ENCODE measurements around the gene COL23A1.

The COL23A1 gene

DNA sequence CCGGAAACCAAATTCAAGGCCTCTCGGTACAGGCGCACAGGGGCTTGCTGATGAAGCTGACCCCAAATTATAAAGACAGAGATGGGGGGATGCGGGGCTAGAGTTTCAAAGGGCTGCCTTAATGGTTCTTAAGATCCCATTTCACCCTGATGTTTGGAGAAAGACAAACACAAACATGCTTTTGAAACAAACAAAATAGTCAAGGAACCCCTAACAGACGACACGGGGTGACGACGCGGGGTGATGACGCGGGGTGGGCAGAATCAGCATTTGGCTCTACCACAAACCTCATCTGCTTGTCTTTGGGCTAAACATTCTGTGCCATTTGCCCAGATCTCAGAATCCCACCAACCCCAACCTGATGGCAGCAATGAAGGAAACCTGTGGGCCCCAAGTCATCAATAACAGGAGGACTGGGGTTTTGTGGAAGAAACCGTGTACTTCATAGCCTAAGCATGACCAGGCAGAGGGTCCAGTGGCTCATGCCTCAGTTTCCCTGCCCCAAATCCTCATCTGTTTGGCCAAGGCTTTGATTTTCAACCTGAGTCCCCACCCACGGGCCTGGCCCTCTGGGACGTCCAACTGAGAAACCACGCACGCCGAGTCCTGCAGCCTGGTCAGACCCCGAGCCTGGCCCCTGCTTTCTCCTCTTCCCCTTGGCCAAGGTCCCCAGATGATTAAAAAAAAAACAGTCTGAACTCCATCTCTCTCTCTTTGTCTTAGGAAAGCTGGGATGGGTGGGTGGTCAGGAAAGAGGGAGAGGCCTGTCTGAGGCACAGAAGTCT lies 148.5 kb downstream of the COL23A1 start:
- in situ Hi-C loops (cut with MboI; ENCODE audit: low sequenced_read_pairs) = no loop called here

DNA sequence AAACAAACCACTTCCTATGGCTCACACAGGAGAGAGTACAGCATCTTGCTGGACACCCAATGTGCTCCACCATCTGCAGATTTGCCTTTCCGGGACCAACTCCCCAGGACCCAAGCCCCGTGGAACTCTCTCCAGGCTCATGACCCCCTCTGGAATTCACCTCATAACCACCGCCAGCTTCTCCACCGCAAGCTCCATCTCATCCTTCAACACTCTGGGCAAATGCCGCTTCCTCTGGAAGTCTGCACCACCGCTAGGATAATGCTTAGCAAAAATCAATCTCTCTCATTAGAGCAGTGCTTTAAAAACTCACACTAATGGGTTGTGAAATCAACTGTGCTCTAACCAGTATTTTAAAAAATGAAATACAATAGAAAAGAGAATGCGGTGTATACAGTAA lies 150.0 kb downstream of the COL23A1 start:
- in situ Hi-C loops (cut with MboI; ENCODE audit: low sequenced_read_pairs) = no loop called here

DNA sequence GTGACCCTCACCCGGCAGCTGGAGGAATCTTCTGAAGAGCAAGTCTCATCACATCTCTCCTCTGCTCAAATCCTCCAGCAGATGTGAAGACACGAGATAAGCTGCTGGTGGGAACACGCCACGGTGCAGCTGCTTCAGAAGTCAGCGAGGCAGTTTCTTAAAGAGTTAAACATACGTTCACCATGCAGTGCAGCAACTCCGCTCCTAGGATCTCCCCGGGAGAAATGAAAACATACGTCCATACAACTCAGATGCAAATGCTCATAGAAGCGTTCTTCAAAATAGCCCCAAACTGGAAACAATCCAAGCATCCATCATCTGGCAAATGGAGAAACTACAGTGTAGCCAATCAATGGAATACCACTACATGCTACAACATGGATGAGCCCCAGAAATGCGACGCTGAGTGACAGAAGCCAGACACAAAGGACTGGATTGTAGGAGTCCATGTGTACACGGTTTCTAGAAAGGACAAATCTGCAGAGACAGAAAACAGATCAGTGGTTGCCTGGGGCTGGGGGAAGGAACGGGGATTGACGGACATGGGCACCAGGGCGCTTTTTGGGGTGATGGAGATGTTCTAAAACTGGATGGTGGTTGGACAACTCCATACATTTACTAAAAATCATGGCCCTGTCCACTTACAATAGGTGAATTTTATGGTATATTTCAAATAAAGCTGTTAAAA lies 150.6 kb downstream of the COL23A1 start:
- in situ Hi-C loops (cut with MboI; ENCODE audit: low sequenced_read_pairs) = no loop called here

DNA sequence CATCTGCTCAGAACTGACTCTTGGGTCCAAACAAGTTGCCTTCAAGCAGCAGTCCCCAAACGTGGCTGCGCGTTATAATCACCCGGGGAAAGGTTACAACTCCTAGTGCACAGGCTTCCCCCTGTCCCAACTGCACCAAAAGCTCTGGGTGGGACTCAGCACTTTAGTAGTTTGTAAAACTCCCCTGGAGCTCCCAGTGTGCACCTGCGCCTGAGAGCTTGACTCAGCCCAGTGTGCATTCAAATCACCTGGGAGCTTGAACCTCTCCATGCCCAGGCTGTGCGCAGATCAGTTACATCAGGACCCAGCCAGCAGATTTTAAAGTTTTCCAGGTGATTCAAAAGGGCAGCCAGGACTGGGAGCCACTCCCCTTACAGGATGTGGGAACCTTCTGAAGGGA lies 151.4 kb downstream of the COL23A1 start:
- in situ Hi-C loops (cut with MboI; ENCODE audit: low sequenced_read_pairs) = no loop called here

DNA sequence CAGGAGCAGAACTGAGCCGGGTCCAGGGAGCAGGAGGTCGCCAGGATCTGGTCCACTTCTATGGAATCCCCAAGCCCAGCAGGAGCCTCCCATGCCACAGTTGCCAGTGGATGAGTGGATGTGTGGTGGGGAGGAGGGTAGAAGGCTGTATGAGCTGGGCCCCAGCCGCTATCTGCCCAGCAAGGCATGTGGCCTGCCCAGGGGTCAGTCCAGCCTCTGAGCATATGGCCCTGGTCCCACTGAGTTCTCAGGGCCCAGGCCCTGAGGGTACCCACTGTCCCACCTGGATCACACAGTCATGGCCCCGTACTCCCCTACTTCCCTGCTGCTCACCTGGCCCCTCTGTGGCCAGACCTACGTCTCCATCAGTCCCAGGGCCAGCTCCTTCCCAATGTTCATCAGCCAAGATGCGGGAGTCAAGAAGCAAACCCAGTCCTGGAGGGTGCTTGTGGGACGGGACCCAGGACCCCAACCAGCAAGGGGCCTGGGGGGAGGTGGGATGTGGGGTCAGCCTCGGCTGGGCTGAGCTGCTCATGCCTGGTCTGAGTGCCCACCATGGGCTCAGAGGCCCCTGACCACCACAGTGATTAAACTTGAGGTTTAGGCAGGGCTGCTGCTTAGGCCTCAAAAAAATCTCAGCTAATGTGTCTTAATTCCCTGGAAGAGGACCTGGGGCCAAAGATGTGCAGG lies 152.7 kb downstream of the COL23A1 start:
- in situ Hi-C loops (cut with MboI; ENCODE audit: low sequenced_read_pairs) = no loop called here

DNA sequence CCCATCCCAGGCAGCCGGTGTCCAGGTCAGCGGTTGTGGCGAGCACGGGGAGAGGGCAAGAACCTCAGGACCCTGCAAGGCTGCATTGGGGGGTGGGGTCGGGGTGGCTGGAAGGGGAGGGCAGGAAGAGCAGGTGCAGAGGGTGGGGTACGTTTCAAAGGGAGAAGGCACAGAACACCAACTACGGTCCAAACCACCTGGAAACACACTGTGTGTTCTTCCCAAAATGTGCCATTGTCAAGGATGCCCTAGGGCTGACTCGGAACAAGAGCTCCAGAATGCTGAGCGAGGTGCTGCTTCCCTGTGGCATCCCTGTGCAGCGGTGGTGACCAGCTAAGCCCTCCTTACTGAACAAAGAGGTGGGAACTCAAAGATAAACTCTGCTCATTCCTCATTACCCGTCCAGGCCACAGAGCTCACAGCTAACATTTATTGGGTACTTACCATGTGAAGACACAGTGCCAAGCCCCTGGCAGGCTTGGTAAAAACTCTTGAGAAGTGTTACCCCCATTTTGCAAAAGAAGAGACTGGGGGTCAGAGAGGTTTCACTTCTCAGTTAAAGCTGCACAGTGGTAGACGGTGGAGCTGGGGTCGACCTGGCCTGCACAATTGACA lies 153.8 kb downstream of the COL23A1 start:
- in situ Hi-C loops (cut with MboI; ENCODE audit: low sequenced_read_pairs) = no loop called here

DNA sequence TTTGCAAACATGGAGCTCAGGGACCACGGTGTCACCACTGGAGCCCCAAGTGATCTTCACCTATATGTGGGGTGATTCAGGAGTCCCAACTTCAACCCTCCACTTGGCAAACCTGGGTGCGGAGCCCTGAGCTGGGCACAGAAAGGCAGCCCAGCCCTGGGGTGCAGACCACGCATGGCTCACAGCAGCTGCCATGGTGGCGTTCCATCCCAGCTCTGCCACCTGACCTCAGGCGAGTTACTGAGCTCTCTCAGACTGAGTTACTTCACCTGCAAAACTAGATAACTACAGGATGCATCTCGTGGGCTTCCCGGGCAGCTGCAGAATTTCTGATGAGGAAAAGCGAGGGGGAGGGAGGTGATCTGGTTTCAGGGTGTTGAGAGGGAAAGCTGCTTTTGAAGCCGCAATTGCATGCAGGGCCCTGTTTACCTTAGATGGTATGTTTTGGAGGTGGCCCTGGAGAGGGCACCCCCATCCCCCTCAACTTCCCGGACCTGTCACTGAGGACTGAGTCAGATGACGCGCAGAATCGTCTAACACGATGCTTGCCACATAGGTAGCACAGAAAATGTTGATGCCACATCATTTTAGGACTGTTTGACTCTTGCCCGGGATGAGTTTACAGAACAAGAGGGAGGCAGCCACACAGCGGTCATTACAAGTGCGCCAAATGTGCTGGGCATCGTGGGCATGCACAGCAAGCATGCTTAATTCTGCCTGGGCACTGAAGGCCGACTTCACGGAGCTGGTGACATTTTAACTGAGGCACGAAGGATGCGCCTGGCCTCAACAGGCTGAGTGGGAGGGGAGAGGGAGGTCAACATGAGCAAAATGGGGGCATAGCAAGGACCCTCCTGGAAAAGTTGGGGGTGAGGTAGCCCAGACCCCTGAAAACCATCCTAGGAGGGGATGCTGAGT lies 154.6 kb downstream of the COL23A1 start:
- in situ Hi-C loops (cut with MboI; ENCODE audit: low sequenced_read_pairs) = no loop called here

DNA sequence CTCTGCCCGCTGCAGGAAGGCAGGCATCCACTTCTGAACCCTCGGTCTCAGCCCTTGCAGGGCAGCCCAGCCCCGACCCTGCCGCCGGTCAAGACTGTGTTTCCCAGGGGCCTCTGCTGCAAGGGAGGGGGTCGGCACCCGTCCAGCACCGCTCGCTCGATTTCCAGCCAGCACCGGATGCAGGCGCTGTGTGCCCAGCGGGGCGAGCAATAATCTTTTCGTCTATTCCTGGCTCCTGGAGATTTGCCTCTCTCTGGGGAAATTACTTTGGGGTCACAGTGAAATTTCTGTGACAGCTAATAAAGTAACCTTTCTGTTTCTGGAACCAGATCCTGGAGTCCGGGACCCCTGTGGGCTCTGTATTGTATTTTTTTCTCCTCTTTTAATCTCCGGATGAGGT lies 155.3 kb downstream of the COL23A1 start:
- in situ Hi-C loops (cut with MboI; ENCODE audit: low sequenced_read_pairs) = no loop called here

DNA sequence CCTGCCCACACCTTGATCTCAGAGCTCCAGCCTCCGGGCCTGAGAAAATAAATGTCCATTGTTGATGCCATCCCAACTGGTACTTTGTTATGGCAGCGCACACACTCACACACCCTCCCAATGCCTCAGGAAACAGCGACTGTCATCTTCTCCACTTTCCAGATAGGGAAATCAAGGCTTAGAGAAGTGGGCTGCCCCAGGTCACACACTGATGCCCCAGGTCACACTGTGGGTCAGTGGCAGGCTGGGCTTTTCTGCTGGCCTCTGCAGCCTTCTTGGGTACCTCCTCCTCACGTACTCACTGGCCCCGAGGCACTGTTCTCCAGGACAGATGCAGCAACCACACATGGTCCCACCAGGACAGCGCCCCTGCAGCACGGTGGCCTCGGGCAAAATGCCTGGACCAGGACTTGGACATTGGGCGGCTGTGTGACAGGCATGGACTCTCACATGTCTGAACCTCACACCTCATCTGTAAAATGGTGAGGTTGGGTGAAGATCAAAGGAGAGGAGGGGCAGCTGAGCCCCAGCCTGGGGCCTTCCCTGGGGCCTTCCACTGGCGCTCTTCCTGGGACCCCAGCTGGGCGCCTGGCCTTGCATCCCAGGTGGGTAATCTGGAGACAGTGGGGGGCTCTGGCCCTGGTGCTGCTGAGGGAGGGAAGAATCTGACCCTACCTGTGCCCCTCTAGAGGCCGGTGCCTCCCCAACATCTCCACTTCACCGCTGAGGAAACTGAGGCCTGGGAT lies 156.0 kb downstream of the COL23A1 start:
- in situ Hi-C loops (cut with MboI; ENCODE audit: low sequenced_read_pairs) = no loop called here

DNA sequence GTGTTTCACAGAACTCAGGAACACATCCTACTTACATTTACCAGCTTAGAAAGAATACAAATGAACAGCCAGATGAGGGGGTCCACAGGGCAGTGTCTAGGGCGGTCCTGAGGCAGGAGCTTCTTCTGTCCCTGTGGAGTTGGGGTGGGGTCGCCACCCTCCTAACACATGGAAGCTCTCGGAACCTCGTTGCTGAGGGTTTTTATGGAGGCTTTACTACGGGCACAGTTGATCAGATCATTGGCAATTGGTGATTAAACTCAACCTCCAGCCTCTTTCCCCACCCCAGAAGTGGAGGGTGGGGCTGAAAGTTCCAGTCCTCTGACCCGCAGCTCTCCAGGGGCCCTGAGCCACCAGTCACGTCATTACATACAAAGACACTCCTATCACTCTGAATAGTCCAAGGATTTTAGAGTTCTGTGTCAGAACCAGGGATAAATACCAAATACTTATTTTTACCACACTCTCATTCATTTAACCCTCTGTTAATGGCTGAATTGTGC lies 156.9 kb downstream of the COL23A1 start:
- in situ Hi-C loops (cut with MboI; ENCODE audit: low sequenced_read_pairs) = no loop called here

DNA sequence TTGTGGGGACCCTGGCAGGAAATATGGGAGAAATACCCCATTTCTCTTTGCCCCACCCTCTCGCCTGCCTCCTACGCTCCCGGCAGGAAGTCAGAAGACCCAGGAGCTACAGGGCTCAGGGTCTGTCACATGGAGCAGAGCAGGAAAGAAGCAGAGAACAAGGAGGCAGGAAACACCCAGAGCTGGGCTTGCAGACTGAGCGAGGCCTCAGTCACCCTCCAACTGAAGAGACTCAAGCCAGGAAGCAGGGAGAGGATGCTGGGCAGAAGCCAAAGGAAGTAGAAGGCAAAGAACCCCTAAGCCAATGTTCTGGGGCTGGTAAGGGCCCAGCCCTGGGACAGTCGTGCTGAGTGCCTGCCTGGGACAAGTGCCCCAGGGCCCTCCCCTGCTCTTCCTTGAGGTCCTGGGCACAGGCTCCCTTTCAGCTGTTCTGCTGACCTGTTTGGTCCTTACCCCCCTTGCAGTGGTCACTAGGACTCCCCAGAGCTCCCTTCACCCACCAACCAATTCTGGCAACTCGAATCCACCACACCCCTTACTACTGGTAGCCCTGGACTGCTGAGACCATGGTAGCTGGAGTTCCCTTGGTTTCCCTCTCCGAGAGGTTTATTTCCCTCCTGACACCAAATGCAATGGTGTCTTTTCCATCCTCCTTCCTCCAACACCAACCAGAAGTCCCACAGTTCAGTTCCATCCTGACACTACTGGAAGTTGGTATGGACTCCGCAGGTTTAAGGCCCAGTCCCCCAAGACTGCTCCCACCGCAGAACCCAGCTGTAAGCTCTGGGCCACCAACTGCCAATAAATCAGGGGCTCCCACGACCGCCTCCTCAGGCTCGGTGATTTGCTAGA lies 157.5 kb downstream of the COL23A1 start:
- in situ Hi-C loops (cut with MboI; ENCODE audit: low sequenced_read_pairs) = no loop called here

DNA sequence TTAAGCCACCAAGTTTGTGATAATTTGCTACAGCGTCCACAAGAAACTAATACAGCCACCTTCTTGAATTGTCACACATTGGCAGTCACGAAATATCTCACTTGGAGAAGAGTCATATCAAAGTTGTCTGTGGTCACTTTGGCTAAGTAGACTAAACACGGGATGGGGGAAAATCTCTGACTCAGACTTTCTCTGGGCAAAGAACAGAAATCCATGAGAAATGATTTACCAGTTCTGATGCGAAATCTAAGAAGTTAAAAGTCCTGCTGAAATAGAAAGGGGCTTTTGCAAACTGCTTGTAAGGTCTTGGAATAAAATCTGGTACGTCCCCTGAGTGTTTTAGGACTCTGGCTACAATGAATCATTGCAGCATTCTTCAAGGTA lies 158.4 kb downstream of the COL23A1 start:
- in situ Hi-C loops (cut with MboI; ENCODE audit: low sequenced_read_pairs) = no loop called here

DNA sequence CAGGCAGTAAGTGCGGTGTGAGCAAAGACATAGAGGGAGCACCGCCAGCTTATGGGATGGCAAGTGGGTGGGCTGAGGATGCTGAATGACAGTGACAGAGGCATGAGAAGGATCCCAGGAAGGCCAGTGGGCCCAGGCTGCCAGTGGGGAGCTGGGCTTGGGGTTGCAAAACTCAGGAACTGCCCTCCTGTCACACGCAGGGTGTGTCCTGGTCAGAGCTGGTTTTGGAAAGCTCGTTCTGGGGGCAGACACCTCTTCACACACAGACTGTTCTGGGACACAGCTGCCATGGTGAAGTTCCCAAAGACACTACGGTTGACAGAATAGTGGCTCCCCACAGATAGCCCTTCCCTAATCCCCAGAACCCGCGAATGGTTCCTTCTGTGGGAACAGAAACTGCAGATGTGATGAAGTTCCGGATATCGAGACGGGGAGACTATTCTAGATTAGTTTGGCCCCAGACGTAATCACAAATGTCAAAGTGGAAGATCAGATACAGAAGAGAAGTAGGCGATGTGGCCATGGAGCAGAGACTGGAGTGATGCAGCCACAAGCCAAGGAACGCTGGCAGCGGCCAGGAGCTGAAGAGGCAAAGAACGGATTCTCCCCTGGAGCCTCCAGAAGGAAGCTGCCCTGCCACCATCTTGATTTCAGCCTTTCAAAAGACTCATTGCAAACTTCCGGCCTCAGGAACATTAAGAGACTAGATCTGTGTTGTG lies 159.0 kb downstream of the COL23A1 start:
- in situ Hi-C loops (cut with MboI; ENCODE audit: low sequenced_read_pairs) = no loop called here

DNA sequence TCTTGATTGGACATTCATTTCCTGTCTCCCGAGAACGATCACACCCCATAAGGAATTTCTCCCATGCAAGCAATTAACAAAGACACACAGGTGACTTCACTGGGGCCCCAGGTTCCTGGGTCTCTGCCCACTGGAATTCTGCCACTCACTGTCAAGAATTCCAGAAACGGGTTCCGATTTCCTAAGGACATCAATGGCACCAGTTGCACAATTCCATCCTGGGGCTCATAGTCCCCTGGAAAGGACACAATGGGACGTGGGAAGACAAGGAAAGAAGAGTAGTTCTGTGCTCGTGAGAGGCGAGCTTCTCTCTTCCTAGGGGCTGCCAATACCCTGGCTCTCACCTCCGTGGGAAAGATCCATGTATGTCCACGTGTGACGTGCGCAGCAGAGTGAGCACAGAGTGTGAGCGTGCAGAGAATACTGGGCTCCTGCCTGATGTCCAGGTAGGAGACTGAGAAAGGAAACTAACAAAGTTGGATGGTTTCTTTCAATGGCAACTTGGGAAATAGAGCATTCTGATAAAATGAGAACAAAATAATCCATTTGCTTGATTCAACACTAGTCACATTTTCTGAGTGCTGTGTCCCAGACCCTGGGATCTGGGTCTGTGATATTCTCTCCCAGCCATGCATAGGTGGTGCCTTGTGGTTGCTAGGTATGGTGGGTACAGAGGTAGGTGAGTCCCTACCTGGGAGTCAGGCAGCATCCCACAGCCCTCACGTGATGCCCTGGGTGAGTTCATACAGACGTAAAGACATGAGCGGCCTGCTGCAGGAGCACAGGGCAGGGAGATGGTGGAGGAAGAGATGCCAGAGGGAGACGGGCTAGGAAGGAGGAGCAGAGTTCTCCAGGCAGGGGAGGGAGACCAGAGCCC lies 159.8 kb downstream of the COL23A1 start:
- in situ Hi-C loops (cut with MboI; ENCODE audit: low sequenced_read_pairs) = no loop called here

DNA sequence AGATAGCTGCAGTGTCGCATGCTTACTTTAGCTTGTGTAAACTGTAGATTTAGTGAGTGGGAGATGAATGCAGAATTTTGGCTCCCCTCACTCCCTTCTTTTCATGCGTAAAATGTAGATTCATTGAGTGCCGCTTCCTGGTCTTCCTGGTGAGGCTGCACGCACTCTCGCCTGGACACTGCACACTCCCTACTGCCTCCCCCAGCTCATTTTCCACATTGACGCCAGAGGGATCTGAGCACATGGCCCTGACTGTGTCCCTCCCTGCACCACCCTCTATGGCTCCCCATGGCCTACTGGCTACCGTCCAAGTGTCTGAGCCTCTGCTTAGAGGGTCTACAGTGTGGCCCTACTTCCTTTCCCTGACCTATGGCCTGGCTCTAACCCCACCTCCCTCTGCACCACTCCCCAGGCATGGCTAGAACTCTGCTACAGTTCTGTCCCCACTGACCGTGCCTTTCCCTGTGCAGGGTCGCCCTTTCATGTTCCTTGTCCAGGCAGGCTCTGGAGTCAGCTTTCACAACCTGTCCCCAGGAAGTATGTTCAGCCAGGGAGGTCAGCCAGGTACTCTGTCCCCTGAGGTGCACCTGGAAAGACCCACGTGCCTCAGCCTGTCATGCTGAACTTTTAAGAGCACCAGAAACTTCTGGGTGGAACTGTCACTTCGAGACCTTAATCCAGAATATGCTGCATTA lies 160.6 kb downstream of the COL23A1 start:
- in situ Hi-C loops (cut with MboI; ENCODE audit: low sequenced_read_pairs) = no loop called here

DNA sequence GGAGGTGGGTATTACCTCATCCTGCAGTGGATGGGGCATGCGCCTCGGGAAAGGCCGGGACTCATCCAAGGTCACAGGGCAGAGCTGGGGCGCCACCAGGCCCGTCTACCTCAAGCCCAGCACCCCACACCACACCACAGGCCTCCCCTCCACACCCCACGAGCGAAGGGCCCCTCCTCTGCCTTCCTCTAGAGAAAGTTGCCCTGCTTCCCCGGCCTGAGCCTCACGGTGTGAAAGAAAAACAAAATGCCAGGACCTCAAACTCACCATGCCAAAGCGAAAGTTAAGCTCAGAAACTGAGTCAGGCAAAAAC lies 161.1 kb downstream of the COL23A1 start:
- in situ Hi-C loops (cut with MboI; ENCODE audit: low sequenced_read_pairs) = no loop called here

Measured in HL-60/S4 treated with phorbol 12-myristate 13-acetate at 8.2 ng/mL for 4 days and 3 days (cell line).